SW480 (cell line): ENCODE measurements around the gene FANCF.
A peak's percentile ranks its signal among the peaks of the same experiment; 100 is the strongest.
"Not testable (repeated sequence)": the region's sequence is repeated elsewhere in the genome, so short reads cannot be mapped to it uniquely, and the experiment has no call there.

Source experiments
- DNase-seq: peaks from one replicate; pipeline ENCODE4 v3.0.0-alpha.2; 2016; ENCODE audit warnings: low spot score

The FANCF gene

GRCh38 chr11:22625448-22626287 lies at the start of gene FANCF:
FANCF (minus strand) TSS chr11:22625823; CDS start chr11:22625810, 13 bp downstream.
- peak; percentile 97 for DNase-seq

- DNase-seq, result peak; percentile 15
These were observed 49.1 kb upstream of the FANCF start for GRCh38 chr11:22674470-22675439.

GRCh38 chr11:22671751-22672150 lies 46.1 kb upstream of the FANCF start:
- DNase-seq, result no peak

GRCh38 chr11:22670830-22671229 lies 45.2 kb upstream of the FANCF start:
- DNase-seq, result peak; percentile 13

DNA sequence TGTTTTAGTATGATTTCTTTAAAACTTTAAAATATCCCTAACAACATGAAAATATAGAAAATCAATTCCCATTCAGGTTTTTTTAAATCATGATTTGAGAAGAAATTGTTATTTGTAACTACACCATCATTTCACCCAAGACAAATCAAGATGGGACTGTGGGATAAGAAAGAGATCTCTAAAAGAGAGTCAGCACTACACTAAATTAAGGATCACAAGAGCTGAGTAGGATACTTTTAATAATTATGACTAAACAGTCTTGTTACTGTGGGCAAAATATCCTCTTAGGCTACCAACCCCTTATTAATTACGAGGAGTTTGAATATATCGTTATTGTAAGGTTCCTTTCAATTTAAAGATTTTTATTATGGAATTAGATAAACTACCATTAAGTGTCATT lies 43.7 kb upstream of the FANCF start:
- no peak for DNase-seq

DNA sequence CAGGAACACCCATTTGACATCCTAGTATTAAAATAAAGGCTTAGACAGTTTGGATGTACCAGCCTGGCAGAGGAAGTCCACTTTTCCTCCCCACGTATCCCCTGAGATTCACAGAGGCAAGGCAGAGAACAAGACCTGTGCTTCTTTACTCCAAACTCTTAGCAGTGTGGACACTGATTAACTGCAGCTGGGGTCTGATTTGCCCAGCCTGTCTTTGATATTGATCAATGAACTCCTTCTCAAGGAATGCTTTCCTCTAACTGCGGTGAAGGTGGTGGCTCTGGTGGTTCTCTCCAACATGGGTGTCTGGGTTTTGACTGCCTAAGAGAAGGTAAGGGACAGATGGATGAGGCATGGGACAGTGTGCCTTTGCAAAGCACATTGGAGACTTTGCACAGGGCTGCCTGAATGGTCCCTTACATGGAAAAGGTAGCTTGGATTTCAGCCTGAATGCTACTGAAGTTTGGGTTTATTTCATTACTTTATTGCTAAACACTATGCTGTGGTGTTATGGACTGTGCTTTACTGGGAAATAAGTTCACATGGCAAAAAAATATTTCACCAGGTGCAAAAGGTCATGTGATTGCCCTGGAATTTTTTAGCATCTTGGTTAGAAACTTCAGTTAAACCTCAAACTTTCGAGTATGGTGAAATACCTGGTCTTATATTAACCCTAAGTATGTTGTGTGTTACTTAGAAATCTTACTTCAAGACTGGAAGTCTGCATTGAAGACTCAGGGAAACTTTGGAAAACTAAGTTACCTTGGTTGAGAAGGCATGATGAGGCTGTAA lies 42.6 kb upstream of the FANCF start:
- DNase-seq, result no peak

GRCh38 chr11:22666688-22667439 lies 41.2 kb upstream of the FANCF start:
- no peak for DNase-seq

- DNase-seq, result no peak
These were observed 40.7 kb upstream of the FANCF start, which contains the start of gene GAS2 for GRCh38 chr11:22666325-22666687. GAS2 (plus strand) TSS chr11:22666611; CDS start chr11:22674870, 8,259 bp downstream.

- DNase-seq, result no peak
These were observed 34.2 kb upstream of the FANCF start for GRCh38 chr11:22659783-22660182.

DNA sequence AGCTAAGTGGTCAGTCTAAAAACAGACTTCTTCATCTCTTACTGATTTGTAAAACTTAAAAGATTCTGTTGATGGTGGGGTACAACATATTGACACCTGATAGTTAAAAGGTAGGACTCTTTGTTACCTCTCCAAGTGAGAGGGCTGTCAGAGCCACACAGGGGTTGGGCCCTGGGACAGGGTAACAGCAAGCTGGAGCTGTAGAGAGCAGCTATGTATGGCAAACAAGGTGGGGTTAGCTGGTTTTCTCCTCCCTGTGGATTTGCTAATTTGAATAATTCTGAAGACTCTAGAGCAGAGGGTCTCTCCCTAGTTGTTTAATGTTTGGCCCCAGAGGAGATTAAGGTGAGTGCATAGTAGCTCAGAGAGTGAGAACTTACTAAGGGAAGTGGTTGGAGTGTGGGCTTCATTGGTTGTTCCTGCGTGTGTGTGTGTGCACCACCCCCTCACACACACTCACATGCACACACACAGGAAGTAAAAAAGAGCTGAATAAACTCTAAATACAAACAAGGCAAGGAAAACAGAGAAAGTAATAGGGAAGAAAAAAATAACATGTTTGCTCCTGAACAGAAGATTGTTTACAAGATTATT lies 31.6 kb upstream of the FANCF start:
- DNase-seq, result no peak

DNA sequence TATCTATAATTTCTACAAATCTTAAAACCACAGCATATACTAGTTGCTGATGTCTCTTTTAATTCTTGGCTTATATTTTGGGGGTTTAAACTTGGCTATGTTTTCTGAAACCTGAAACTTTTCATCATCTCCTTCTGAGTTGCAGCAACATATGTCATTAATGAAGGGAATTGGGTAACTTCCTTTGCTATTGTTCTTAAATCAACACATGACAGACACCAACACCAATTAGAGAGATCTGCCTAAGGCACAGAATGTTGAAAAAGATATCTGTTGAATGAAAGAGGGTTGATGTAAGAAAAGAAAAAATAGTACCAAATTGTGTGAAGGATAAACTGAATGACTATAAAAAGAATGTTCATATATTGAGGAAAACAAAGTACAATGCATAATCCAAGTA lies 30.5 kb upstream of the FANCF start:
- no peak for DNase-seq

GRCh38 chr11:22652346-22652745 lies 26.7 kb upstream of the FANCF start:
- not testable (repeated sequence) for DNase-seq

DNA sequence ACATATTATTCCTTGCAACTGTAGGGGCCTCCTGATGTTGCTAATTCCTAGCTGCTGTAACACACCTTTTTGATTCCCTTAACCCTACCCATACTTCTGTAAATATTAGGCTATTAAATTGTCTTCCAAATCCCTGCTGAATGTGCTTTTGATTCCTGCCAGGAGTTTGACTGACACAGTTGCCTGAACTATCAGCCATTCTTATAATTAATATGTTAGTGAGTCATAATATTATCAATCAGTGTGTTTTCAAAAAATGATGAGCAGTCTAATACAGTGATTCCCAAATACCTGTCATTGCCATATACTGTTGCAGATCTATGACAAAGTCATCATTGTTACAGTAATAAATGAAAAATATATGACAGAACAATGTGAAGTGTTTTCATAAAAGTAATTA lies 15.9 kb upstream of the FANCF start:
- no peak for DNase-seq

DNA sequence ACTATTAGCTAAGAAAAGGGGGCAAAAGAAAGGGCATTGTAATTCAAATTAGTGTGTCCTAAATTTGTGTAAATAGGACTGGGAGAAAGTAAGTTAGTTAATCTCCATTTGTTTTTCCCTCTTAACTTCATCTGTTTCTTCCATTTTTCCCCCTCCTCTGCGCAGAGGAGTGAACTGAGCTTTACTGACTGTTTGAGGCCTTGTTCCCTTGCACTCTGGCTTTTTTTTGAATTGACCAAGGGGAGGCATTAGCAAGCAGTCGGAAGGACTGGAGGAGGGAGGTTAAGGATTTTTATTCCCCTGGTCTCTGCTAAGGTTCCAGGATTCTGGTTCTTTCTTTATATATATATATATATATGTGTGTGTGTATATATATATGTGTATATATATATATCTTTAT lies 15.2 kb upstream of the FANCF start:
- no peak for DNase-seq

GRCh38 chr11:22635689-22636088 lies 10.1 kb upstream of the FANCF start:
- no peak for DNase-seq

GRCh38 chr11:22634897-22635629 lies 9.4 kb upstream of the FANCF start:
- DNase-seq, result peak; percentile 98

DNA sequence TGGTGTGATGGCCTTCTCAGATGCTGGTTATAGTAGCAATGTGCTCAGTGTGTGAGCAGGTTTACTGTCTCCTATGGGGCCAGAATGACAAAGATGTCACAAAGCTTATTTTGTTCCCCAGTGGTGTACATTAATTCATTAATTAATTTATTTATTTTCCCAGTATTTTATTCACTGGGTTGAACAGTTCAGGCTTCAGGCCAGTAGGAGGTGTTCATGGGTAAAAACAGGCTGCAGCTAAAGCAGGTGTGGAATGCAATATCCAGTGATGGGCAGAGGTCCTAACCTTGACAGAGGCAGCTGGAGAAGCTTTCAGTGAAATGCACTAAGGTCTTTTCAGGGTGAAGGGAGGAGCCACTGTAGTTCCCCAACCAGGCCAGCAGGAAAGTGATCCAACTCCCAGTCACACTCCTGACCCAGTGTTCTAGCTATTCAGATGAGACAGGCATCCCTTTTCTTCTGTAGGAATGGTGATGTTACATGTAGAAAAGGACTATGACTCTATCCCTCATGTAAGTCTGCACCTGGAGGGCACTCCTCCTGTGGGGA lies 7.8 kb upstream of the FANCF start:
- no peak for DNase-seq

DNA sequence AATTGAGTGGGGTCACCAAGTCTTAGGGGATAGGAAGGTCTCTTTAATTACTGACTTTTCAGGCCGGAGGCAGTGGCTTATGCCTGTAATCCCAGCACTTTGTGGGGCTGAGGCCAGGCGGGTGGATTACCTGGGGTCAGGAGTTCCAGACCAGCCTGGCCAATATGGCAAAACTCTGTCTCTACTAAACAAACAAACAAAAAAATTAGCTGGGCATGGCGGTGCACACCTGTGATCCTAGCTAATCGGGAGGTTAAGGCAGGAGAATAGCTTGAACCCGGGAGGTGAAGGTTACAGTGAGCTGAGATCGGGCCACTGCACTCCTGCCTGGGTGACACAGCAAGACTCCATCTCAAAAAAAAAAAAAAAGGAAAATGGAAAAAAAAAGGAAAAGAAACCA lies 1.8 kb upstream of the FANCF start:
- no peak for DNase-seq

DNA sequence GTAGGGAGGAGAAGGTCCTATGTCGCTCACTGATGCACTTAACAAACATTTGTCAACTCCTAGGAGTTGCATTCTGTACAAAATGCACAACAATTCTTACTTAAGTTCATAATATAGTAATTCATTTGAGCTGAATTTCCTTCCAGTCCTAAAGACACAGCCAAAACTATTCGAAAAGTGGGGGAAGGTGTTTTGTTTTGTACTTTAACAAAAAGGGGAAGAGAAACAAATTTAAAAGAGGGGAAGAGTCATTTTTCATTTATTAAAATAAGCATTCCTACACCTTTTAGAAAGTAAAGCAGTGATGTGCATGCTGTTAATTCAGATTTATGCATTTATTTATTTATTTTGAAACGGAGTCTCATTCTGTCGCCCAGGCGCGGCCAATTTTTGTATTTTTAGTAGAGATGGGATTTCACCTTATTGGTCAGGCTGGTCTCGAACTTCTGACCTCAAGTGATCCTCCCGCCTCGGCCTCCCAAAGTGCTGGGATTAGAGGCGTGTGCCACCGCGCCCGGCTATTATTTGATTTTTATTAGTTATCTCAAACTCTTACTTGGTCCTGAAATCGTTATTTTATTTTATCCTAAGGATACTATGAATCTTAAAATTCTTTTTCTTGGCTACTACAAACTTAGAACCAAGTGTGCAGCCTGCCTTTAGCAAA lies 1.1 kb upstream of the FANCF start:
- no peak for DNase-seq
